COLO829 (cell line): ENCODE data around the gene LTBR.
A peak's percentile ranks its signal among the peaks of the same experiment; 100 is the strongest.
"Not testable (repeated sequence)": the region's sequence is repeated elsewhere in the genome, so short reads cannot be mapped to it uniquely, and the experiment has no call there.

Experiments used
- DNase-seq: peaks from one replicate; pipeline ENCODE4 v3.0.0; 2012; ENCODE audit warnings: low spot score

Gene LTBR

DNA sequence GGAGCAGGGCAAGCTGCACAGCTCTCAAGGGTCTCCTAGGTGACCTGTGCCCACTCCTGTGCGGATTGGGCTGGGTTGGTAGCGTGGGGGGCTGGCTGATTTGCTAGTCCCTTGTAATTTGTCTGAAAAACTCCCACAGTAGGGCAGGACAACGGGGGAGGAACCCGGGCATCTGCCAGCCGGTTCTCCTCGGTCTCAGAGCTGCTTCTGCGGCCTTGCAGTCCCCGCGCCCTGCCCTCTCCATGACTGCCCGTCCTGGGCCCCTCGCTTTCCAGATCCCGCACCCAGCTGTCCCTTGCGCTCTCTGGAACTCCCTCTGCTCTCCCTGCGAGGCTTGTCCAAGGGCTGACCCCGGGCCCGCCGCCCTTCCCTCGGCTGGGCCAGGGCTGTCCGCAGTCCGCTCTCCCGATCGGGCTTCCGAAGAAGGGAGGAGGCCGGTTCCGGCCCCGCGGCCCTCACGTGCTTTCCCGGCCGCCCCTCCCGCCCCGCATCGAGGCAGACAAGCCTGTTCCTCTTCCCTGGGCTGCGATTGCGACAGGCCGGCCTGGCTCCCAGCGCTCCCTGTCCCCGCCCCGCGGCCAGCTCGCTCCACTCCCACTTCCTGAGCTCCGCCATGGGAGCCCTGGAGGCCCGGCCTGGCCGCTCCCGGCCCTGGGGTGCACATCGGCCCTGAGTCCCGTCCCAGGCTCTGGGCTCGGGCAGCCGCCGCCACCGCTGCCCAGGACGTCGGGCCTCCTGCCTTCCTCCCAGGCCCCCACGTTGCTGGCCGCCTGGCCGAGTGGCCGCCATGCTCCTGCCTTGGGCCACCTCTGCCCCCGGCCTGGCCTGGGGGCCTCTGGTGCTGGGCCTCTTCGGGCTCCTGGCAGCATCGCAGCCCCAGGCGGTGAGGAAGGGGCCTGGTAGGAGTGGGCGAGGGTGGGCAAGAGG is at the start of gene LTBR:
TSS of gene LTBR (plus strand) at position 591 of the 927 bp plus-strand sequence. CDS start at position 788, 197 bp downstream.
- peak; percentile 79 for DNase-seq

DNA sequence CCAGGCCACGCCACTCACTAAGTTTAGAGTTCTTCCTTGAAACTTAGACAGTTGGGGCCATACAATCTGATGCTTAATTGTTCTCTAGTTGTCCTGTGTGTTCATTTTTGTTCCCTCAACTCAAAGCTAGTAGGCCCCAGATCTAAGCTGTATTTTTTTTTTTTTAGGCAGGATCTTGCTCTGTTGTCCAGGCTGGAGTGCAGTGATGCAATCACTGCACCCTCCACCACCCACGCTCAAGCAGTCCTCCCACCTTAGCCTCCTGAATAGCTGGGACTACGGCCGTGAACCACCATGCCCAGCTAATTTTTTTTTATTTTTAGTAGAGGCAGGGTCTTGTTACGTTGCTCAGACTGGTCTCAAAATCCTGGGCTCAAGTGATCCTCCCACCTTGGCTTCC is 49.6 kb upstream of the LTBR start:
- no peak for DNase-seq

DNA sequence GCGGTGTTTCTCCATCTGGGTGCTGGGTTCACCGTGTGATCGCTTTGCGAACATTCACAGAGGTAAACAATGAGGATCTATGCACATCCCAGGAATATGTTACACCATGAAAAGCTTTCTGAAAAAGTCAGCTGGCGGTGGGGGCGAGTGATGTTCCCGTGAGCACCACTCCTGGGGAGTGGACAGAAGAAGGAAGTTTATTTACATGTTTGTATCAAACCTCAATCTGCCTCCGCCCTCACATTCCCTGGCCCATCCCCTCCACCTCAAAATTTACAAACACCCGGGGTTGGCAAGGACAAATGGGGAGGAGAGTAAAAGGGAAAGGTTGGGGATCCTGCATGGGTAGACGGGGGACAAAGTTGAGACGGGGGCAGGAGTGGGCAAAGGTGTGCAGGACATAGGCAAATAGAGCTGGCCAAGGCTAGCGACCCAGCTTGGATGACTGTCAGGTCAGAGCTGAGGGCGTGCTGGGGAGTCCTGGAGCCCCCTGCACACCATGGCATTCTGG is 49.0 kb upstream of the LTBR start:
- DNase-seq: no peak

DNA sequence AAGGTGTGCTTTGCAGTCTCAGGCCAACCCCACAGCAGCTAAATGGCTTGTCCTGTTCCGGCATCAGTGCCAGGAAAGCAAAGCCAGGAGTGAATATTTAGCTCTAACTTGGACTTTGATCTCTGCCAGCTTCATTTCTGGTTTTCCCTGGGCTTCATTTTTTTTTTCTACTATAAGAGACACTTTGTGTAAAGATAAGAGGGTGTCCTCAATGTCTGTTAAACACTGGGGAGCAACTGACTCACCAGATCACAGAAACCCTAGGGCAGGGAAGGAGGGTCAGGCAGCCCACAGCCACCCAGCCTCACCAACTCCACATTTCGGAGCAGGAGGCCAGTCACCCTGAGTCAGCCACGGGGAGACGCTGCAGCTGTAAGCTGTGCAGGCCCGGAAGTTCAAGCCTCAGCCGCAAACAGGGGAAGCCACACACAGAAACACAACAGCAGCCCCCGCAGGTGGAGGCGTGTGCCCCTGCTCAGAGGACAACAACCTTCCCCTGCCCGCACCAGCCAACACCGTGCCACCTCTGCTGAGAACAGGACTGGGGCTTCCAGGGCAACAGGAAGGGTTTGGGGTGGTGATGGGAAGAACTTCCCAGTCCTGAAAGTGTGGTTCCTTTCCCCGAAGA is 48.4 kb upstream of the LTBR start:
- DNase-seq: peak; percentile 83

DNA sequence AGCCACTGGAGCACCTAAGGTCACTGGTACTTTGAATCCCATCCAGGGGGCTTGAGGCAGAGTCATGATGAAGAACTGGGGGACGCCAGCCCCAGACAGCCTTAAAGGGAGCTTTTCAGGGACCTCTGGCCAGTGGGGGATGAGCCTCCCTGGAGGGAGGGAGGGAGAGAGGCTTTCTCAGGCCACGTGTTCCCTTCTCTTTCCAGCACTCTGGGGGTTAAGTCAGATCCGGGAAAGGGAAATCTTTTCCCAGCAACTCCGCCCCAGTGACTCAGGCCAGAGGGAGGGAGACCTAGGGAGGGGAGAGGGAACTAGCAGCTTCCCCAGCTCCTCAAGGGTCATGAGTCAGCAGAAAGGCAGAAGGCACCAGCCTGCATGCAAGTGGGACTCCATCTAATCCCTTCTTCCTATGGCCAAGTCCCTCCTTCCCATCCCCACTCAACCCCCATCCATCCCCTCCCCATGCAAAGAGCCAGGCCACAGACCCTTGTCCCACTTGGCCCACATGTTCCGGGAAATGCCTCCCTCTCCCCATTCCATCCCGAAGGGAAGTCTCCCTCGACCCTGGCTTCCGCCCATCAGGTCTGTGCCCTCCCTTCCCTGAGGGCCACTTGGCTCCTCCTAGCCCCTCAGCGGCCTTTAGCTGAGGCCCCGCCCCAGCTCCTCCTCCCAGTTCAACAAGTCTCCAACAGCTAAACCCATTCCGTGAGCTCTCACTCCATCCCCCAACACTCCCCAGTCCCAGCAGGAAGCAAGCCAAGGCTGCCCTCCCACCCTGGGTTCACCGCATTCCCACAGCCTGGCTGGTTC is 47.7 kb upstream of the LTBR start:
- peak; percentile 99 for DNase-seq

DNA sequence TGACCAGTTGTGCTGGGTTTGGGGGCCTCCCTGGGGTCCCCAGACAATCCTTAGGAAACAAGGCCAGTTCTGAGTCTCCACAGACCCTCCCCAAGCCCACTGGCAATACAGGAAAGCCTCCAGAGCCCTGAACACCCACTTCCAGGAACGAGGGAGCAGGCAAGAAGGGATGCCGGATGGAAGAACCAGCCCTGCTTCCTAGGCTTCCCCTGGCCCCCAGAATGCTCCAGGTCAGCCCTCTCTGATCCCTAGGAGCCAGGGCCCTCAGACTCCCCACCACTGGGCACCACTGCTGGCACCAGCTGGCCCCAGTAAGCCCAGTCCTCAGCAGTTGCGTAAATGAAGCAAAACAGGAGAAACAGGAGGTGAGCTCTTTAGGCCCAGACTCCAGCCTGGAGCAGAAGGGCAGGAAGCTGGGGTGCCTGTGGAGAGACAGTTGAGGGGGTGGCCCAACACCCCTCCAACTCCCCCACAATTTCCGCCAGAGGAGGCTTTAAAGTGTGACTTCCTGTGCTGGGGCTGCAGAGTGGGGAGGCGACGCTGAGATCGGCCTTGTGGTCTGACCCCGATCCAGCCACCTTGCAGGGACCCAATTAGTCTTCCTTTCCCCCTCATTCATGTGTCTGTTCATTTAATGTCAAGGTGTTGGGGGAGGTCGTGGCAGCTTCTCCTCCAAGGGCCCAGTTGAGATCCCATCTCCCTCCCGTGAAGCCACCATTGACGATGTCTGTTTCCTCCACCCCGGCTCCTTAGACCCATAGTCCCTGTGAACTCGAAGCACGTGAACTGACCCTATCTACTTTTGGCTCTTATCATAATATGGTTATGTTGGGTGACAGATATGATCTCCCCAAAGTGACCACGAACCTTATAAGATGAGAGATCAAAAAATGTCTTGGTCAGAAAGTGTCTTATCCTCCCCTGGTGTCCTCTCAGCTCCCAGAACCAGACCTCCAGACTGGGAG is 46.8 kb upstream of the LTBR start:
- DNase-seq: no peak

DNA sequence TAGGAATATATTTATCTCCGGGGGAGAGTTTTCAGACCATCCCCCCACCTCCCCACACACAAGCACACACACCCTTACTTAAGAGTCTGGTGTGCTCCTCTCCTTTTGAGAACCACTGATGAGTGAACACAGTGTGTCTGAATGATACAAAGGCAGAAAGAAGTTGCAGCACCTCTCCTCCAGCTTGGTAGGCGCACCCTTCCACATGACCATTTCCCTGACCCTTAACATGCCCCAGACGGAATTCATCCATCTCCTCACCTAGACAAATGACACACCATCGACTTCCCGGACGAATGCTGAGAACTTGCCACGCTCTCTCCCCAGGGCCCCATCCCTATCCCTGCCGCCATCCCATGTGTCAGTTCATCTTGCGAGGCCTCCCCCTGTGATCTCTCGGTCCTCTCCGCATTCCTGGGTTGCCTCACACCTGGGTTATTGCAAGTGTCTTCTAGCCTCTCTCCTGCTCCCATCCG is 46.0 kb upstream of the LTBR start:
- DNase-seq: no peak

DNA sequence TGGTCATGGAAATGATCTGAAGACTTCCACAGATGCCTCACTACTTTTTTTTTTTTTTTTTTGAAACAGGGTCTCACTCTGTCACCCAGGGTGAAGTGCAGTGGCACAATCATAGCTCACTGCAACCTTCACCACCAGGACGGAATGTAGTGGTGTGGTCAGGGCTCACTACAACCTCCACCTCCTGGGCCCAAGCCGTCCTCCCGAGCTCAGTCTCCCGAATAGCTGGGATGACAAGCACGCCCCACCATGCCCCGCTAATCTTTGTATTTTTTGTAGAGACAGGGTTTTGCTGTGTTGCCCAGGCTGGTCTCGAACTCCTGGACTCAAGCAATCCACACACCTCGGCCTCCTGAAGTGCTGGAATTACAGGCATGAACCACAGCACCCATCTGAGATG is 45.4 kb upstream of the LTBR start:
- not testable (repeated sequence) for DNase-seq

DNA sequence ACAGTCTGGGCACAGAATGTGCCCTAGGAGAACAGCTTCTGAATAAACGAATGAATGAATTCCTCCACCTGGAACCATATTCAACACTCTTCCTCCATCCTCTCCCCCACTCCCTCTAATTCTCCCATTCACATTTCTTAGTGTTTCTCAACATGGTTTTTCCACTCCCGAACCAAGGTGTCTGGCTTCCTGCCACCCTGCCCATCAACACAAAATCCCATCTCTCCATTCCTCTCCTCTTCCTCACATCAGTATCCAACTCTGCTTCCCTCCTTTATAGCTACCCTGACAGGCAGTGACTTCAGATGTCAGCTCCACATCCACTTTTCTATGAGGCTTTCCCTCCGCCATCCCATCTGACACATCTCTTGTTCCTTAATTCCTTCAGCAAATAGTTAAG is 45.0 kb upstream of the LTBR start:
- DNase-seq: no peak

DNA sequence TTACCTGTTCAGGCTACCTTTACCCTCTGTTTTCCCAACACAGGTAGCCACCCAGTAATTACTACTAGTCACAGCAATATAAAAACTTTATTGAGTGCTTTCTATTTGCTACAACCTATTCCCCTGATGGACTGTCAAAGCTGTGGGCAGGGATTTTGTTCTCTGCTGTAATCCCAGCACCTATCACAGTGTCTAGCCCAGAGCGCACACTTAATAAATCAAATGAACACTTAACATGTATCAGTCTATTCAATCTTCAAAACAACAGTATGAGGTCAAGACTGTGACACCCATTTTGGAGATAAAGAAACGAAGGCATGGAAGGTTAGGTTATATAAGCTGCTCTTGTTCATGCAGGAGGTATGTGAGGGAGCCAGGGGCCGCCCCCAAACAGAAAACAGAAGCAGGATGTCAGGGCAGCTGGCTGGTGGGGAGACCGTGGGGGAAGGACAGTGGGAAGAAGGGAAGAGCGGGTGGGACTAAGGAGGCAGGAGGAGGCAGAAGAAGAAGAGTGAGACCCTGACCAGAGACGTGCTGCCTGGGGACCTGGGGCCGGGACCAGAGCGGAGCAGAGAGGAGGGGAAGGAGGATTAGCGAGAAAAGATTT is 43.8 kb upstream of the LTBR start:
- DNase-seq: no peak

DNA sequence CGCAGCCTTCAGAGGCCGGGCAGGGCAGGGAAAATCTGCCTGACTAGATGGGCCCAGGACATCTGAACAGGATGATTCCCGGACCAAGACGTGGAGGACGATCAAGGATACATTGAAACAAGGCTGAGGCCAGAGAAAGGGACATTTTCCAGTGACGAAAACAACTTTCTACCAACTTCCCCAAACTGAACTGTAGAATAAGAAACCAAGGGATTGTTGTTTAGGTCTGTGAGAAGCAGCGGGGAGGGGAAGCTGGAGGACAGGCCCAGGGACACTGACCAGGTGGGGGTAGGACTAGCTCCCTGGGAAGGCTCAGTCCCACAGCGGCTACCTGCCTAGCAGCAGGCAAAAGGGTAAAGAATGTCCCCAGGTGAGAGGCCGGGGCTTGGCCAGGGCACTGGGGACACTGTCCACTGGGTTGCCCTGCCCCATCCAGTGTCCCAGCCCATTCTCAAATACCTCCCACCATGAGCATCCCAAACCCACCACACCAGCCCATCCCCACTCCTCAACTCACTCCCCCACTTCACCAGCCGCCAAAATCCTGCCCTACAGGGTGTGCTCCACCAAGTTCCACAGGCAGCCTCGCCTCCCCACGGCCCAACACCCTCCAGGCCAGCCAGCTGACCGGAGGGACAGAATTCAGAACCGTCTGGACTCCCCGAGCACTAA is 43.1 kb upstream of the LTBR start:
- no peak for DNase-seq

DNA sequence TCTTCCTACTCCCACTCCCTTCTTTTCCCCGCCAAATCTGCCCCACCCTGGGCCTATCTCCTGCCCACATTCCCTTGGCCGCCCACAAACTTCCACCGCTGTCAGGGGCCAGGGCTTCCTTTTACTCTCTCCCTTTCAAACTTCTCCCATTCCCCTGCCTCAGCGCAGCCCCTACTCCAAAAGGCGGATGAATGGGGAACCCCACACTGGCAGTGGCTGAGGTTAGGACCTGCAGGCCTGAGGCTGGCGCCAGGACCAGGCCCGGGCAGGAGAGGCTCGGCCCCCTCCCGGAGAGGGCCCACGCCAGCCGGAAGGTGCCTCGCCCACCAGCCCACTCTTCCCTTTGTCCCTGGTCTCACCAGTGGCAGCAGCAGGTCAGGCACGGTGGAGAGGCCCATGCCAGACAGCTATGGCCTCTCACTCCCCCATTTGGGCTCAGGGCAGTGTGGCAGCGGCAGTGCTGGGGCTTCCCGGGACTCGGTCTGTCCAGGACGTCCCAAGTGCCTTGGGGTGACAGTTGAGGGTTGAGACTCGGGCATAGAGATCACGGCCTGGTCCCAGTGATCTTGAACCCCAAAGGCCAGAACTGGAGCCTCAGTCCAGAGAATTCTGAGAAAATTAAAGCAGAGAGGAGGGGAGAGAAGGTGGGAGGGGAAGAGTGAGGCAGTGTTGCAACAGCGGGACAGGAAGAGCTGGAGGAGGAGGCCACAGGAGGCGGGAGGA is 42.4 kb upstream of the LTBR start, which contains the start of gene TNFRSF1A:
TSS of gene TNFRSF1A (minus strand) at position 660 of the 723 bp plus-strand sequence. CDS start at position 398, 262 bp downstream.
- peak; percentile 63 for DNase-seq

DNA sequence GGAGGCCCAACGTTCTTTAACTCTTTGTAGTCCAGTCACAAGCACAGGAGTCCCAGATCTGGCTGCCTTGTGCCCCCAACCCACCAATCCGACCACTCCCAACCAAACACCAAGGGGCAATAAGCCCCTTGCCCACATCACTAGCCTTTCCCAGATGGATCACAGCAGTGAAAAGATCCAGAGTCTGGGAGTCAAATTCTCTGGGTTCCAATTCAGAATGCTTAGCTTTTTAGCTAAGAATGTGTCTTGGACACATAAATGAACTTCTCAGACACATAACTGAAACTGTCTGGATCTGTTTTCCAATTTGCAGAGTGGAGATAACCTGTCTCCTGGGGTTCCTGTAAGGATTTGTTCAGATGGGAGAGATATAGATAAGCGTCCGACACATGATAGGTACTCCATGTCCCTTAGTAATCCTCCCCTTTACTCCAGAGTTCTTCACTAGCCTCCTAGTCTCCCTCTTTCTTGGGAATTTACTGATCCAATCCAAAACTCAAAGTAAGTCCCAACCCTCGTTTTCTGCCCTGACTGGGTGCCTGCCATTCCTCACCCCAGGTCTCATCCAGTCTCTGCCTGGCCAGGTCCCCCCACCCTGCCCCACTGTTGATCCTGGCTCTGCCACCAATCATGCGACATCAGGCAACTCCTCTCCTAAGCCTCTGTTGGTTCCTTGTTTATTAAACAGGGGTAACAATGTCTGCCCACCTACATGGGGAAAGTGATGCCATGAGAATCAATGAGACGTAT is 41.6 kb upstream of the LTBR start:
- DNase-seq: no peak

DNA sequence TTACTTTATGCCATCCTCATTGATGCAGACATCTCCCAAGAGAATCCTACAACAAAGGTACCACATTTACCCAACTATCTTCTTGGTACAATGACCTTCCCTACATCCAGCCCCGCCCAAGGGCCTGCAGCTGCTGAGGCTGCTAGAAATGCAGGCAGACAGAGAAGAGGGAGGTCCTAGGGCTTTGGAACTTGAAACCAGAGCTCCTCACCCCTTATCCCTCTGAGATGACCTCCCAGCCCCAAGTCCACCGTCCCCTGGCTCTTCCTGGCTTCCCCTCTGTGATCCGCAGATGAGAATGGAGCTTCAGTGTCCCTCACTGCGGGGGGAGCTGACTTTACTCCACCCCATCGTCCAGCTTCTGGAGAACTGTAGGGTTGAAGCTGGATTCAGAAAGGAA is 40.4 kb upstream of the LTBR start:
- DNase-seq: no peak

DNA sequence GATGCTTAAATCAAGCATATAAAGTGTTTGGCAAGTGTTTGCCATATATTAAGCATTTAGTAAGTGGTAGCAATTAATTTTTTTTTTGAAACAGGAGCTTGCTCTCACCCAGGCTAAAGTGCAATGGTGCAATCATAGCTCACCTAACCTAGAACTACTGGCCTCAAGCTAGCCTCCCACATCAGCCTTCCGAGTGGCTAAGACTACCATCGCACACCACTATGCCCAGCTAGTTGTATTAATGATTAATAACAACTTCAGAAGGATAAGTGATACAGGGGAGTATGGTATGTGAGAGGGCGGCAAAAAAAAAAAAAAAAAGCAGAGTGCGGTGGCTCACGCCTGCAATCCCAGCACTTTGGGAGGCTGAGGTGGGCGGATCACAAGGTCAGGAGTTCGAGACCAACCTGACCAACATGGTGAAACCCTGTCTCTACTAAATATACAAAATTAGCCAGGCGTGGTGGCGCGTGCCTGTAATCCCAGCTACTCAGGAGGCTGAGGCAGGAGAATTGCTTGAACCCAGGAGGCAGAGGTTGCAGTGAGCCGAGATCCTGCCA is 39.8 kb upstream of the LTBR start:
- DNase-seq: not testable (repeated sequence)

DNA sequence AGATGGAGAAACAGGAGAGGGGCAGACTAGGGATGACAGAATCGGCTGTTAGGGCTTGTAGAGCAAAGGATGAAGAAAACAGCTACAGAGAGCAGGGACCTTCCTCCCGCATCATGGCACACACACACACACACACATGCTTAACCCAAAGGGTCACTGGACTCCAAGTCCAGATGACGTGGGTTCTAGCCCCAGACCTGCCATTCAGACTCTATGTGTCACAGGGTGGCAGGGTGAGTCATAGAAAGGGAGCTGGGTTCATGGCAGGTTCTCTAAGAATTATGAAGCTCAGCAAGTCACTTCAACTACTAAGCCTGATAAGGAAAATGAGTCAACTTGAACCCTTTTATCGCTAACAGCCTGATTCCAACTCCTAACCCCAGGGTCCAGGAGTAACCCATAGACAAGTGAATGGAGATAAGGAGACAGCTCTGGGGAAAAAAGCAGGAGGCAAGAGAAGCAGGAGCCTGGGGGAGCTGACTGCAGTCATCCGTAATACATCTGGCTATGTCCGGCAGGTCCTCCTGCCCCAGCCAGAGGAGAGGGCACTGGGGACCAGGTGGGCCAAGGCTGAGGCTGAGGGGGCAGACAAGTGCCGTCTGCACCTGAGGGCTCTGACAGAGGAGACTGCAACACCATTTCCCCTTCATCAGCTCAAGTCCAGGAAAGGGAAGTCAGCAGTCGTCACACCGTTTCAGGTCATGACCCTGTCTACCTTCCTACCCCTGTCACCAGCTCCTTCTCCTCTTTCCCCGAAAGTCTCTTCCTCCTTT is 38.5 kb upstream of the LTBR start:
- DNase-seq: no peak

DNA sequence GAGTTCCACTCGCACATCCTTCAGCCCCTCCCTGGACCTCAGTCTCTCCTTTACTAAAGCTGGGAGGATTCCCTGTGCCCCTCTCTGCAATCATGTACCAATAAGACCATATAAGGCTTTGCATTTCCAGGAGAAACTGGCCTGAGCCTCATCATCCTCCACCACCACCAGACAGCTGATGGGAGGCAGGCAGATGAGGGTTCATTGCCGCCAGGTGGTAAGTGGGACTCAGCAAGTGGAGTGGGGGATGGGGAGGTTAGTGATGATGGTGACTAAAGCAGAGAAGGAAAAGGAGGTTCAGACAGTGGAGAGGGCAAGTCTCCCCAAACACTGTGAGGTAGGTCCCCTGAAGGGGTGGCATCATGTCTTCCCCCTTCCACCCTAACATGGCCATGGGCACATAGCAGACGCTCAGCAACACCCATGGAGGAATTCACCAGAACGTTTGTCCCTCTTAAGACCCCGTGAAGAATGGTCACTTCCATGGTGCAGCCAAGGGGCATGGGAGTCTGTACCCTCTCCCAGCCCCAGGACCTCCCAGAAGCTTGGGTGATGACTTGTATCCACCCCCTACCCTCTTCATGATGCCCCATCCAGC is 37.6 kb upstream of the LTBR start:
- DNase-seq: no peak
